ENCODE data around the gene IGSF9.

Gene IGSF9

DNA sequence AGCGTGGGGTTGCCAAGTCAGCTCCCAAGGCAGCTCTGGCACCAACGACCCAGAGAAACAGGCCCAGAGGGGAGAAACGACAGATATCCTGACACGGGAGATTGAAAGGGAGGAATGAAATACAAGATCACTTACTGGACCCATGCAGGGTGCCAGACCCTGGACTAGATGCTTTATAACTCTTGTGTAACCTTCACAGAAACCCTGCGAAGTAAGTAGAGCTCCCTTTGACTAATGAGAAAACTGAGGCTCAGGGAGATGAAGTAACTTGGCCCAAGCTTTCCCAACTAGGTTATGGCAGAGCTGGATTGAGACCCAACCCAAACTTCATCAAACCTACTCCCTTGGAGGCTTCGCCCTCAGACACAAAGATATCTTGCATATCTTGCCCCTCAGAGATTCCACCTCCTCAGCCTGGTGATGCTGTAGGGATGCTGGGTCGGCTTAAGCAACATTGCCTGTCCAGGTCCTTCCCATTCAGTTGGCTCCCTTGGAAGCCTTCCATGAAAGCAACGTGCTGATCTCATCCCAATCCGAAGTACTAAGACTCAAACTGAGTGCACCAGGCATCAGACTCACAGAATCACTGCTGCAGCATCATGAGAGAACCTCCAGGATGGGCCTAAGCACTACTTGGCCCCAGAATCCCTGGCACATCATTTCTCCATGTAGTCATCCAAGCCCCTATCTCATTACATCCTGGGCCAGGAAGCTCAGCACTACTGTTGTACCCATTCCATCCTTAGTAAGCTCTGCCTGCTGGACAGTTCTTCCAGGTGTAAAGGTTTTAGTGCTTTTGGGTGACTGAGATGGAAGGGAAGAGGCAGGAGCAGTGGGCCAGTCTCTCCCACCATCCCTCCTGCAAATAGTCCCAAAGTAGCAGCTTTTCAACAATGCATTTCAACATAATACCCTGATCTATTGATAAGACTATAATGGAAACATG, 1.1 kb upstream of the IGSF9 start:
- no peak for DNase-seq (ENCODE audit: low read depth)

DNA sequence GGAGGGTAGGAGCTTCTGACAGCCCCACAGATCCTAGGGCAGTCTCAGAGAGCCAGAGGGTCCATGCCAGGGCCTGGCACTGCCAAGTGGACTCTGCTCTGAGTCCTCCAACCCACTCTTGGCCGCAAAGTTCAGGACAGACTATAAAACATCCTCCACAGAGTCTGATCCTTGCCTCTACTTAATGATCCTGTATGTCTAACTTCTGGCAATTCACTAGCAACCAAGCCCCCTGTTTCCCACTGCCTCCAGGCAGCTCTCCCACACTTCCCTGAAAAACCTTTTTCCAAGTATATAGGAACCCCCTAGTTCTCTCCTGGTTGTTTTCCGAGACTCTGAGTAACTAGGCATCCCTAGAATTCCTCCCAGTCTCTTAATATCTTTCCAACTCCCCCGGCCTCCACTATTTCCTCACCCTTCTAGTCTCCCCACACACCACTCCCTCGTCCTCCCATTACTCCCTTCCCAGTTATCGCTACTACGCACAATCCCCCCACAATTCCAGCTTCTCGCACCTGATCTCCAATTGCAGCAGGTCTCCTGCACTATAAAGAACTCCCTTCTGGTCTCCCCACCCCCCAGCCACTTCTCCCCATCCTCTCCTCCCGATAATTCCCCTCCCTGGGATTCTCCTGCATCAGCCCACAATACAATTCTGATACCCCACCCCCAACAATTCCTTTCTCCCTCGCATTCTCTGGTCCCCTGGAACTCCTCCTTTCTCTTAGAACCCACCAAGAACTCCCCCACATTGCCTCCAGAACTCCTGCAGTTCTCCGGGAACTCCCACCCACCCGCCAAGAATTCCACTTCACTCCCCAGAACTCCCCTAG, 574 bp downstream of the IGSF9 start:
- peak; percentile 82 for DNase-seq (ENCODE audit: low read depth)

DNA sequence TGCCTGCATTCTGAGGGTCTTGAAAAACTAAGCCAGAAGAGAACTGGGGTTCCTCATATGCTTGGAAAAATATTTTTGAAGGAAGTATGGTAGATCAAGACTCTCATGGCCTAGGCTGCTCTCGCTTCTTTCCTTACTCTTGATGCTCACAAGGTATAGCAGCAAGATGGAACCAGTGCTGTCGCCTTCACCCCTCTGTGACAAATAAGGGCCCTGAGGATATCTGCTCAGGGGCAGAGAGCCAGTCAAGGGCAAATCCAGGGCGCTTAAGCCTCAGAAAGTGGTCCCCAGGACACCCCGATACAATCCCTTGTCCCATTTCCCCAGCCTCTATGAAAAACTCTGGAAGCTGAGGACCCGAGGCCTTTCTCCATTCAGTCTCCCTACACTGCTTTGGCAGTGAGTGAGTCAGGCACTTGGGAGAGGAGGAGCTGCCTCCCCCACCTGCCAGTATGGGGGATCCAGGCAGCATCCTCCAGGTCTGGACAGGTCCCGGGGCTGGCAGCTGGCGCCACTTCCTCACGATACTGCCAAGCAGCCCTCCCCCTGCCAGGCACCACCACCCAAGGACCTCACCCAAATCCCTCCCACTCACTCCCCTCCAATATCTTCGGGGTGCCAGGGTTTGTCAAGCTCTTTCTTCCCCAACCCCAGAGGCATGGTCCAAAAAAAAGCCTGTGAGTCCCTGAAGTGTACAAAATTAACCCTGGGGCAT, 1.3 kb downstream of the IGSF9 start:
- DNase-seq (ENCODE audit: low read depth): no peak

DNA sequence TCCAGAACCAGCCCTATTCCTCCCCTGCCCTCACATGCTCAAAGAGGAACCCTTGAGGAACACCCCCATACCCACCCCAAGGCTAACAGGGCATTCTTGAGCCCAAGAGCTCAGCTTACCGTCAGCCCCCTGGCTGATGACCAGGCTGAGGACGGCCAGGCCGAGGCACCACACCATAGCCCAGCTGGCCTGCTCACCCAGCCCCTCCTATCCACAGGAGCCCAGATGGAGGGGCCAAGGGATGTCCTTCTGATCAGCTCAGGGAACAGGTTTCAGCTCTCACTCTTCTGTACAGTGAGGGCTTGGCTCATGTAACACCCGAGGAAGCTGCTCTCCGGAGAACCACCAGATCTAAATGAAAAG, 2.2 kb downstream of the IGSF9 start:
- DNase-seq (ENCODE audit: low read depth): no peak

DNA sequence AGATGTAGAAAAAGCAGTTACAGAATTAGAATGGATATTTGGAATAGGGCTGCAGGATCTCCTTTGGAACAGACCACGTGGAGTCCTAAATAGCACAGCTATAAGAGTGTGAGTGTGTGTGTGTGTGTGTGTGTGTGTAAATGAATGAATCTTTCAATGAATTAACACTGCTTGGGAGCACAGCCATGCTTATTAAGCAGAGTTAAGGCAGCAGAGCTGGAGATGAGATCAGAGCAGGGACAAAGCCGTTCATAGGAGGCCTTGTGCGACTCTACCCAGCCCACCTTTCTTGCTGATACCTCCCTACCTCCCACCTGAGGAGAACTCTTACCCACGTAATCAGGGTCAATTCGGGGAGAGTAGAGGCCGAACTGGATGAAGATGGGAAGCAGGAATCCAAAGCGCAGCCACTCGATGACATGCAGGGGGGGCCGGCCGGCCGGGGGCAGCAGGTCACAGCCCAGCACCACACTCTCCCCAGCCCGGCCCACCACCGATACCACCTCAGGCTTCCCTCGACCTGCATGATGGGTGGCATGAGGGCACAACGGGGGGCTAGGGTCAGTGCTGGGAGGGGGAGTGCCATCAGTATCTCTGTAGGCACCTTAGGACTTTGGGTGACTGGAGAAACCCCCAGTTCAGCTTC, 2.7 kb downstream of the IGSF9 start:
- DNase-seq (ENCODE audit: low read depth): no peak

DNA sequence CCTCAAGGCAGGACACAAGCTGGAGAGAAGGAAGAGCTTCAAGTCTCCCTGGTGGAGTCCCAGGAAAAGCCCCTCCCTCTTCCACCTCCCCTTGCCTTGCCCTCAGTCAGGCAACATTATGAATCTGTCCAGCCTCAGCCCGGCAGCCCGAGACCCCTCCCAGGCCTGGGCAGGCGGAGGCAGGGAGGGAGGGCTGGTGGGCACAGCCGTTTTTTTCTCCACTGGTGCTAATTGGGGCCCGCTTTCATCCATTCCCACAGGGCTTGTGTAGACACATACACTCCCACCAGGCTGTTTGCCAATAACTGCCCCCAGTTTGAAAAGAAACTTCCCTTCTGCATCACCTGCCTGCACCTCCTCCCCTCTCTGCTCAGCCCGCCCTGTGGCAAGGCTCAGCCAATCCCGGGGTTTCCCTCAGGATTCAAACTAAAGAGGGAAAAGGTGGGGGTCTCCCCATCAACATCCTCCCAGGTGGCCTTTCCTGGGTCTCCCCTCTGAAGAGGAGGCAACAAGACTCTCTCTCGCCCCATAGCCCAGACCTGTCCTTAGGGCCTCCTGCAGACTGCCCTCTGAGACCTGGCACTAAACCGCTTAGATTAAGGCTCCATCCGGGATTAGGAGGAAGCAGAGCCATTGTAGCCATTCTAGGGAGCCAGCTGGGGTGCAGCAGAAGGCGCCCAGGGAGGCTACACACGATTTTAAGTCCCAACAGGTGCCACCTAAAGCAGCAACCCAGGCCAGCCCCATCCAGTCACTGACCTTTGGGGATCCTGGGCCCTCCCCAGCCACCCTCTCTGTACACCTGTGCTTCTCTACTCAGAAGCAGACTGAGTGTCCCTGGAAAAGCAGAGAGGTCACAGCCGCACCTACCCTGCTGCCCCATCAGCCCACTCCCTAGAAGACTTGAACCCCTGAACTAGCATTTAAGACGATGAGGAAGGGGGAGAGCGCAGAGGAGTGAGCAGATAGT, 3.5 kb downstream of the IGSF9 start:
- DNase-seq (ENCODE audit: low read depth): no peak

DNA sequence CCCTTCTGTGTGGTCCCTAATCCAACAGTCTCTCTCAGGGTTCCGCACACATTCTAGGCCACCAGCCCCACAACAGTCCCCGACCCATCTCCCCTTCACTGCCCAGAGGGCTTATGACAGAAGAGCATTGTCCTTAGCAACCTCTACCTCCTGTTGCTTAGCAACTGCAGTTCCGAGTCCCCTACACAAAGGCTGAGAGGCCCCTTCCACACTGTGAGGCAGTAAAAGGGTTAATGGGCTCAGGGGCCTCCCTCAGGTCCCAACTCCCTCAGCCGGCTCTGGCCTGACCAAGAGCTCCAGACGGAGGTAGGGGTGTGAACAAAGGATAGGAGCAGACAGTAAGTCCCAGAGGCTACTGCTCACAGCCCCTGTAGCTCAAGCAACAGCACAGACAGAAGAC, 4.3 kb downstream of the IGSF9 start:
- no peak for DNase-seq (ENCODE audit: low read depth)

DNA sequence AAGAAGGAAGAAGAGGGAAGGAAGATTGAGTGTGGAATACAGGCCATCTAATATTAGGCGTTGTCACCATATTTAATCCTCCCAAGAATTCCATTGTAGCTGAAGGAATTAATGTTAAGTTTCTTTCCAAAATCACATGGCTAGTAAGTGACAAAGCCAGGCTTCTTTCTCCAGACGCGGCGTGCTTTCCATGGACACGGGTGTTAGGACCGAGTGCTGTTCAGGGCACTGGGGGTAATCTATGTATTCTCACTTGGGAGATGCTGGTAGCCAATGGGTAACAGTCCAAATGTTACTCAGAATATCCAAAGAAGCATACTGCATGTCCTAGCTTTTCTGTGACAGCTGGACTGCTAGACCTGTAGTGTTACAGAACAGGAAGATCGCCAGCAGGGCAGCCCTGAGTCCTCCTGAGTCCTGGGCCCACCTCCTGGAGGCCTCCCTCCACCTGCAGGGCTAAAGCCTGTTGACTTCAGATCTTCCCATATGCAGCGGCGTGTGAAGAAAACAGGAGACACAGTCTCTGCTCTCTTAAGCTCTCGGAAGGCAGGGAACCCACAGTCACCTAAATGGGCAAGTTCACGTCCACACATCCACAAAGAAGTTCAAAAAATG, 5.3 kb downstream of the IGSF9 start:
- DNase-seq (ENCODE audit: low read depth): no peak

DNA sequence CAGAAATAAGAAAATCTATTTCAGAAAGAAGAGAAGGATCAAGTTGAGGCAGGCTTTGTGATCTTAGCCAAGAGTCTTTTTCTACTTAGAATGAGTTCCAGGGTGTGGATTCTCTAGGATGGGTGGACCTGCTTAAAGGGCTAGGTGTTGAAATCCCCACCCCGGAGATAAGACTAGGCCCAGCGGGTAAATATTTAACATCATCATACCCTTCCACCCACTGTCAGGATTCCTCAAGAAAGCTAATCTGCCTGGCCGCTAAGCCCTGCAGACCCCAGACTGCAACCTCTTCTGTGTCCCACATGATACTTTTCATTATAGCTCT, 5.8 kb downstream of the IGSF9 start:
- DNase-seq (ENCODE audit: low read depth): no peak

DNA sequence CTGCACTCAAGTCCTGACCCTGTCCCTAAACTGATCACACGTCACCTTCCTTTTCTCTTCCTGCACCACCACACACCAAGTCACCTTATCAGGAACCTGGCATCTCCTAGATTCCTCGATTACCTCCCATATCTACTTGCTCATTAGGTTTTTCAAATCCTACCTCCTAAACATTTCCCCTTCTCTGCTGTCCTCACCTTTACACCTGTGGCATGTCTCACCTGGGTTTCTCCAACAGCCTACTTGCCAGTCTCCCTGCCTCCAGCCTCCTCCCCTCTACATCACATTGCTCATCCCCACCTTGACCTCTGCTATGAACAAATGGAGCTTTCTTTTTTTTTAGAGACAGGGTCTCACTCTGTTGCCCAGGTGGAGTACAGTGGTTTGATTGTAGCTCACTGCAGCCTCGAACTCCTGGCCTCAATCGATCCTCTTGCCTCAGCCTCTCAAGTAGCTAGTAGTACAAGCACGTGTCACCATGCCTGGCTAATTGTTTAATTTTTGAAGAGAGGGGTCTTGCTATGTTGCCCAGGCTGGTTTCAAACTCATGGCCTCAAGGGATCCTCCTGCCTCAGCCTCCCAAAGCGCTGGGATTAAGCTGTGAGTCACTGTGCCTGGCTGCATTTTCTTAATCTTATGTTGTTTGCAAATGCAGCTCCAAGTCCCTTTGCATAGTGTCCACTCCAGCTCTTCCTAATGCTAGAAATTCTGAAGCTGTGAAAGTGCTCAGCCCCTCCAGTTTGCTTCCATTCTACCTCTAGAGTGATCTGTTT, 6.3 kb downstream of the IGSF9 start:
- no peak for DNase-seq (ENCODE audit: low read depth)

DNA sequence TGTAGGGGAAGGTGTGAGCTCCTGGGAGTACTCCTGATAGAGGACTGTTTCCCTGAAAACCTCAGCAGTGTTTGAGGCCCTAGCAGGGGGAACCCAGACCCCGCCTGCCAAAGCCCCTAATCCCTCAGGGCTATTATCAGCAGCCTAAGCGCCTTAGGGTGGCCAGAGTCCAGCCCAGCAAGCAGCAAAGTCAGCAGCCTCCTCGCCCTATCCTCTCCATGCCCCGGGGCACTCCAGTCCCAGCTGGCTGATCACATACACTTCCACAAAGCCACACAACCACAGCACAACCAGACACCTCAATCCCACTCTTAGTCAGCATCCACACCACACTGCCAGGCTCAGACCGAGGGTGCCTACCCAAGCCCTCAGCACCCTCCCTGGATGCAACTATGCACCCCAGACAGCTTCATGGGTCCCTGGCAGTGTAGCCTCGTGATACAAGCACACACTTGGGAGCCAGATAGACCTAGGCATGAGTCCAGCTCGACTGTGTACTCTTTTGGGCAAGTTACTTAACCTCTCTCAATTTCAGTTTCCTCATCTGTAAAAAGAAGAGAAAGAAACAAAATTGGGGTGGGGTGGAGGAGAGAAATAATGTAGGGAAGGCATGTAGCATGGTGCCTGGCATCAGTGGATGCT, 7.1 kb downstream of the IGSF9 start:
- no peak for DNase-seq (ENCODE audit: low read depth)

DNA sequence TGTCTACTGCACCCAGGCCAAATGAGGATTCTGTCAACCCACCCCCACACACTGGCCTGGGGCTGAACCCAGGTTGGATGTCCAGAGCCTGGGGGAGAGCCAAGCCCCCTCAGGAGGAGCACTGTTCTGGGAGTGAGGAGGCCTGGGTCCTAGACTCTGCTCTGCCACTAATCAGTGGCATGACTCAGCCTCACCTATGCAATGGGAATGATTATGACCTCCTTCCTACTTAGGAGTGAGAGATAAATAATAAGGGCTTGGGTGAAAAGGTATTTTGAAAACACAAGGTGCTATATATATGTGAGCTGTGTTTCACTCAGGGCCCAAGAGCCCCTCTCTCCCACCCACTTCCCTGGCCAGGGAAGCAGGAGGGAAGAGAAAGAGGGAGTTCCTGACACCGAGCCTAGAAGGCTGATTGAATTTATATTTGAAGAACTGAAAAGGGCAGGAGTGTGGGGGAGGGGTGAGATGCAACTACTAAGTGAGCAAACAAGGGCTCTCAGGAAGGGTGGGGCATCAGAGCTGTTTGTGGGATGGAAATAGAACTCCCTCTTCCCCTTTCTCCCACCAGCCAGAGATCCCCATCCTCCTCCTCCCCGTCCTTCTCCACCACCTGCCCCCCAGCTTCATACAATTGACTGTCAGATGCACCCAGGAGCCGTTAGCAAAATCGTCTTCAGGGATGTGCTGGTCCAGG, 8.2 kb downstream of the IGSF9 start:
- no peak for DNase-seq (ENCODE audit: low read depth)

DNA sequence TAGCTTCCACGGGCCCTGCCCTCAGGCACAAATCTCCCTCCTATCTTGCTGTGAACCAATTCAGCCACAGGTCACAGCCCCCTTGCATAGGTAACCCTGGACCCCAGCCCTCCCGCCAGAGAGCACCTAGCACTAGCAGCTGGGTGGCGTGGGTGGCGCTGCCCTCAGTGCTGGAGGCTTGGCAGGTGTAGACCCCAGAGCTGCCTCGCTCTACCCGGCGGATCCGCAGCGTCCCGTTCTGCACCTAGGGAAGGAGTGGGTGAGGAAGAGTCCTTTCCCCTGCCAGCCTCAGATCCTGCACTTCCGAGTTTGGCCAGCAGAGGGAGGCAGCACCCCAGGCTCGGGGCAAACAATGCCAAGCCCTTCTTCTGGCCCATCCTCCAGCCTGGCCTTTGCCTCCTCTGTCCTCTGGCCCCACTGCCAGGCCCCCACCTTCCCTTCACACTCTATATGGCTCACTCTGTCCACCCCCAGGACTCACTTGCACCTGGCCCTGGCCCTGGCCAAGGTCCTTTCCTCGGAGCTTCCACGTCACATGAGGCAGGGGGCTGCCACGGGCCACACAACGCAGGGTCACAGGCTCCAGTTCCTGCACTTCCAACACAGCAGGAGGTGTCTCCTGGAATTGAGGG, 9.0 kb downstream of the IGSF9 start:
- no peak for DNase-seq (ENCODE audit: low read depth)

DNA sequence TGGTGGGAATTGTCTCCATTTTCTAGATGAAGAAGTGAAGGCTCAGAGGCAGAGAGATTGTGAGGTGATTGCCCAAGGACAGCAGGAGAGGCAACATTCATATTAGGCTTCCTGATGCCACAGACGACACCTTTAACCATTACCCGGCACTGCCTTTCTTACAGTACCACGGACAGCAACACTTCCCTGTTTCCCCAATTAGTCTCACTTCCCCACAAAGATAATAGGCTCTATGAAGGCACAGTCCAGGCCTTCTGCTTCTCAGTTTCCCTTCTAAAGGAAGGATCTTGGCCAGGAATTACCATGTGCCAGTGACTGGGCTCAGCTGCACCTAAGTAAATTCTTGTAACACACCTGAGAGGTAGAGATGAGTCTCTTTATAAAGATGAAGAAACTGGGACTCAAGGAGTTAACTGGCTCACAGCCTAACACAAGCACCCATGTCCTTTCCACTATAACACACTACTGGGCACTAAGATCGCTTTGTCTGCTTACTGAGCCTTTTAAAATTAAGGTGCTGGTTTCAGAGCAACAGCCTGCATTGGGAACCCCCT, 9.6 kb downstream of the IGSF9 start:
- DNase-seq (ENCODE audit: low read depth): no peak

DNA sequence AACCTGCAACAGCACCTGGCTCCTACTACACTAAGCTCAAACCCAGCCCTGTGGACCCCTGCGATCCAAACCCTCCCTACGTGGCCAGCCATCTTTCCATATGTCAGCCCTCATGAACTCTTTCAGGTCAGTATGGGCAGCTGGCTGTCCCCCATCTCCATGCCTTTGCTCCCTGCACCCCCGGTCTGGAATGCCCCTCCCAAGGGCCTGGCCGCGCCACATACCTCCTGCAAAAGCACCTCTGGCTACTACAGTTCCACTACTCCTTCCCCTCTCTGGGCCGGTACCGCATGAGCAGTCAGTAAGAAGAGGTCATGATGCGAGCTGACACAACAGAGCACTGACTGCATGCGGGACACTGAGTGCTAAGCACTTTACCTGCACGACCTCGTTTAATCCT, 10.1 kb downstream of the IGSF9 start:
- DNase-seq (ENCODE audit: low read depth): no peak

DNA sequence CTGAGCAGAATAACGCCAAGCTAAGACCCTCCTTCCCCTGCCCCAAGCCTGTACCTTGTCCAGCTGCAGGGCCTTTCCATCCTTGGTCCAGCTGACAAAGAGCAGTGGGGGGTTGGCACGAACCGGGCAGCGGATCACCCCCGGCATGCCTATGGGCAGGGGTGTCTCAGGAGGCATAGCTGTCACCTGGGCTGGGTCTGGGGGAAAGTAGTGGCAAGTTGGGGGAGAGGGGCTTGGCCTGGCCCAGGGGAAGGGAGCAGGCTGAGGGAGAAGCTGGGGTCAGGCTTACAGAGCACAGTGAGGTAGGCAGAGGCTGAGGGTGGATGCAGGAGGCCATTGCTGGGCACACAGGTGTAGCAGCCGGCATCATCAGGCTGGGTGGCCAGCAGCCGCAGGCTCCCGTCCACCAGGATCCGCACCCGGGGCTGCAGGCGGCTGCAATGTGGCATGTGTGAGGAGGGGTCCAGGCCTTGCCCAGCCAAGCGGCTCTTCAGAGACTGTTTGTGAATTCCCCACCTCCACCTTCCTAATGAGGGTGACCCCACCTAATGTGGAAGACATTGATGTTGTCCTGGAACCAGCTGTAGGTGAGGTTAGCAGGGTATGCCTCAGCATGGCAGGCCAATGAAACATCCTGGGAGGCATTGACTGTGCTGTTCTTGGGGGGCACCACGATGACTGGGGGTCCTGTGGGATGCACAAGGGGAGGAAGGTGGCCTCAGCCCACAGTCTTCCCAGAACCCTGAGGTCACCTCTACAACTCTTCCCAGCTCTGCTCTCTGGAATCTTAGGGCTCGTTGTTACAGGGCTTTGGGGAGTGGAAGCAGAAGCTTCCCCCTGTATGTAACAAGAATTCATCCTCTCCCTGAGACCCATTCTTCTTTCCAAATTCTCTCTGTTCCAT, 11.0 kb downstream of the IGSF9 start:
- DNase-seq (ENCODE audit: low read depth): no peak

DNA sequence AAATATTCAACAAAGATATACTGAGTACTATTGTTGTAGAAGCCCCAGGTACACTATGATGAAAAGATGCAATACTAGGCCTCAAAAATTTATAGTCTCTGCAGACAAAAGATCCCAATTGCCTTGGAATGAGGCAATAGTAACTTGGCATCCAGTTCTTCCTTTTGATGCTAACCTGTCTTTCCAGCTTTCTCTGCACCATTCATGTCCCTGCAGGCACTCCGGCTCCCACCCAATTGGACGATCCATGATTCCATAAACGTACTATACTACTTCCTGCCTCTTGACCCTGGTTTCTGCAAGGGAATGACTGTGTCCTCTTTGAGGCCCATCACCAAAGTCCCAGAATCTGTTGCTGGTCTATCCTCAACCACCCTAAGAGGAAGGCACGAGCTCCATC, 12.1 kb downstream of the IGSF9 start:
- no peak for DNase-seq (ENCODE audit: low read depth)

Data from amniotic epithelial cell (primary cell).